ENCODE results near the gene MEIS2. TPM values are rescaled to one million over a fixed set of nuclear protein-coding genes. Genes with fewer than 3 reads are reported as not detected.

The MEIS2 gene
- total and polyA plus RNA-seq, 2 experiments from 2014 or later, result 0.27 TPM; not detected in 1

DNA sequence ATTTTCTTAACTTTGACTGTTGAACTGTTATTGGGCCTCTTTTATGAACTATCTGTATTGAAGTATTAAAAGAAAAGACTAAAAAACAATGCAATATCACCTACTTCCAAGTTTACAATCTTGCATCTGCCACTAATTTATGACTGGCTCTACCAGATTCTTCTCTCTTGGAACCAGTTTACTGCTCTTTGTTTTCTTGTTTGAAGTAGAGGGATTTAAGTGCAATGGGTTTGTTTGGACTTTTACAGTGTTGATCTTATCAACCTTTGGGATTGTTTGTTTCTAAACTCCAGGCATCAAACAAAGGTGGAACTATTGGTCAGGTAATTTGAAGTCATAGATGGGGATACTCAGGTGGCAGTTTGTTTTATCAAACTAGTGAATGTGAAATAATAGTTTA is 43.0 kb upstream of the MEIS2 start (continued):
- TF ChIP-seq, protein P1, sequence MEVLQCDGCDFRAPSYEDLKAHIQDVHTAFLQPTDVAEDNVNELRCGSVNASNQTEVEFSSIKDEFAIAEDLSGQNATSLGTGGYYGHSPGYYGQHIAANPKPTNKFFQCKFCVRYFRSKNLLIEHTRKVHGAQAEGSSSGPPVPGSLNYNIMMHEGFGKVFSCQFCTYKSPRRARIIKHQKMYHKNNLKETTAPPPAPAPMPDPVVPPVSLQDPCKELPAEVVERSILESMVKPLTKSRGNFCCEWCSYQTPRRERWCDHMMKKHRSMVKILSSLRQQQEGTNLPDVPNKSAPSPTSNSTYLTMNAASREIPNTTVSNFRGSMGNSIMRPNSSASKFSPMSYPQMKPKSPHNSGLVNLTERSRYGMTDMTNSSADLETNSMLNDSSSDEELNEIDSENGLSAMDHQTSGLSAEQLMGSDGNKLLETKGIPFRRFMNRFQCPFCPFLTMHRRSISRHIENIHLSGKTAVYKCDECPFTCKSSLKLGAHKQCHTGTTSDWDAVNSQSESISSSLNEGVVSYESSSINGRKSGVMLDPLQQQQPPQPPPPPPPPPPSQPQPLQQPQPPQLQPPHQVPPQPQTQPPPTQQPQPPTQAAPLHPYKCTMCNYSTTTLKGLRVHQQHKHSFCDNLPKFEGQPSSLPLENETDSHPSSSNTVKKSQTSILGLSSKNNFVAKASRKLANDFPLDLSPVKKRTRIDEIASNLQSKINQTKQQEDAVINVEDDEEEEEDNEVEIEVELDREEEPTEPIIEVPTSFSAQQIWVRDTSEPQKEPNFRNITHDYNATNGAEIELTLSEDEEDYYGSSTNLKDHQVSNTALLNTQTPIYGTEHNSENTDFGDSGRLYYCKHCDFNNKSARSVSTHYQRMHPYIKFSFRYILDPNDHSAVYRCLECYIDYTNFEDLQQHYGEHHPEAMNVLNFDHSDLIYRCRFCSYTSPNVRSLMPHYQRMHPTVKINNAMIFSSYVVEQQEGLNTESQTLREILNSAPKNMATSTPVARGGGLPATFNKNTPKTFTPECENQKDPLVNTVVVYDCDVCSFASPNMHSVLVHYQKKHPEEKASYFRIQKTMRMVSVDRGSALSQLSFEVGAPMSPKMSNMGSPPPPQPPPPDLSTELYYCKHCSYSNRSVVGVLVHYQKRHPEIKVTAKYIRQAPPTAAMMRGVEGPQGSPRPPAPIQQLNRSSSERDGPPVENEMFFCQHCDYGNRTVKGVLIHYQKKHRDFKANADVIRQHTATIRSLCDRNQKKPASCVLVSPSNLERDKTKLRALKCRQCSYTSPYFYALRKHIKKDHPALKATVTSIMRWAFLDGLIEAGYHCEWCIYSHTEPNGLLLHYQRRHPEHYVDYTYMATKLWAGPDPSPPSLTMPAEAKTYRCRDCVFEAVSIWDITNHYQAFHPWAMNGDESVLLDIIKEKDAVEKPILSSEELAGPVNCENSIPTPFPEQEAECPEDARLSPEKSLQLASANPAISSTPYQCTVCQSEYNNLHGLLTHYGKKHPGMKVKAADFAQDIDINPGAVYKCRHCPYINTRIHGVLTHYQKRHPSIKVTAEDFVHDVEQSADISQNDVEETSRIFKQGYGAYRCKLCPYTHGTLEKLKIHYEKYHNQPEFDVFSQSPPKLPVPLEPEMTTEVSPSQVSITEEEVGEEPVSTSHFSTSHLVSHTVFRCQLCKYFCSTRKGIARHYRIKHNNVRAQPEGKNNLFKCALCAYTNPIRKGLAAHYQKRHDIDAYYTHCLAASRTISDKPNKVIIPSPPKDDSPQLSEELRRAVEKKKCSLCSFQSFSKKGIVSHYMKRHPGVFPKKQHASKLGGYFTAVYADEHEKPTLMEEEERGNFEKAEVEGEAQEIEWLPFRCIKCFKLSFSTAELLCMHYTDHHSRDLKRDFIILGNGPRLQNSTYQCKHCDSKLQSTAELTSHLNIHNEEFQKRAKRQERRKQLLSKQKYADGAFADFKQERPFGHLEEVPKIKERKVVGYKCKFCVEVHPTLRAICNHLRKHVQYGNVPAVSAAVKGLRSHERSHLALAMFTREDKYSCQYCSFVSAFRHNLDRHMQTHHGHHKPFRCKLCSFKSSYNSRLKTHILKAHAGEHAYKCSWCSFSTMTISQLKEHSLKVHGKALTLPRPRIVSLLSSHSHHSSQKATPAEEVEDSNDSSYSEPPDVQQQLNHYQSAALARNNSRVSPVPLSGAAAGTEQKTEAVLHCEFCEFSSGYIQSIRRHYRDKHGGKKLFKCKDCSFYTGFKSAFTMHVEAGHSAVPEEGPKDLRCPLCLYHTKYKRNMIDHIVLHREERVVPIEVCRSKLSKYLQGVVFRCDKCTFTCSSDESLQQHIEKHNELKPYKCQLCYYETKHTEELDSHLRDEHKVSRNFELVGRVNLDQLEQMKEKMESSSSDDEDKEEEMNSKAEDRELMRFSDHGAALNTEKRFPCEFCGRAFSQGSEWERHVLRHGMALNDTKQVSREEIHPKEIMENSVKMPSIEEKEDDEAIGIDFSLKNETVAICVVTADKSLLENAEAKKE (CRISPR knock-in tag; IDR thresholded peaks at IDR 0.05), result no peak
- TF ChIP-seq NANOG (IDR thresholded peaks at IDR 0.05; ENCODE audit: borderline replicate concordance), result no peak
- no peak for TF ChIP-seq CREB1 (CRISPR knock-in tag; IDR thresholded peaks at IDR 0.05; ENCODE audit: low read depth)

GRCh38 chr15:37142371-37142770 is 42.0 kb upstream of the MEIS2 start:
- no peaks in the 10 kb centered on the region for H3K9me3 Mint-ChIP-seq
- H3K27me3 Mint-ChIP-seq (ENCODE audit: insufficient read depth, low read depth, poor library complexity), result no peaks in the 10 kb centered on the region
- DNase-seq (ENCODE audit: low spot score) (no peak), ATAC-seq (no peak)
- Histone ChIP-seq H3K4me1 (ENCODE audit: insufficient read depth) (no peaks in the 10 kb centered on the region), H2AFZ (no peak overlapping the region), H3K27ac (ENCODE audit: low read depth) (no peak overlapping the region), H3K79me2 (replicated peaks; ENCODE audit: insufficient read depth) (no peaks in the 10 kb centered on the region), H3K4me3 (no peak overlapping the region), H3K9me2 (ENCODE audit: insufficient read depth) (no peaks in the 10 kb centered on the region), H4K20me1 (replicated peaks; ENCODE audit: insufficient read depth) (no peaks in the 10 kb centered on the region), H3K36me3 (ENCODE audit: insufficient read depth) (no peaks in the 10 kb centered on the region), H3F3A (replicated peaks; ENCODE audit: low read depth) (no peaks in the 10 kb centered on the region), H3K27me3 (ENCODE audit: insufficient read depth) (no peaks in the 10 kb centered on the region), H3K4me2 (no peak overlapping the region)
- no peak overlapping the region for H3K4me3 Mint-ChIP-seq
- no peaks in the 10 kb centered on the region for H3K36me3 Mint-ChIP-seq (ENCODE audit: low read depth)
- H3K4me1 Mint-ChIP-seq, result peaks cover 3% of the 10 kb centered on the region
- H3K27ac Mint-ChIP-seq, result no peak overlapping the region
- TF ChIP-seq POLR2AphosphoS5 (IDR thresholded peaks at IDR 0.05; ENCODE audit: low read depth) (no peak), ZNF114 (CRISPR knock-in tag; IDR thresholded peaks at IDR 0.05) (no peak), EZH2phosphoT487 (IDR thresholded peaks at IDR 0.05; ENCODE audit: unreplicated experiment) (no peak), ZNF331 (CRISPR knock-in tag; IDR thresholded peaks at IDR 0.05; ENCODE audit: low read depth) (no peak), NANOG (IDR thresholded peaks at IDR 0.05; ENCODE audit: borderline replicate concordance) (no peak), CTCF (conservative IDR thresholded peaks at IDR 0.05; ENCODE audit: low read depth in 2 of 2) (no peak), JUNB (IDR thresholded peaks at IDR 0.05; ENCODE audit: unreplicated experiment) (no peak)
- TF ChIP-seq, protein P2, sequence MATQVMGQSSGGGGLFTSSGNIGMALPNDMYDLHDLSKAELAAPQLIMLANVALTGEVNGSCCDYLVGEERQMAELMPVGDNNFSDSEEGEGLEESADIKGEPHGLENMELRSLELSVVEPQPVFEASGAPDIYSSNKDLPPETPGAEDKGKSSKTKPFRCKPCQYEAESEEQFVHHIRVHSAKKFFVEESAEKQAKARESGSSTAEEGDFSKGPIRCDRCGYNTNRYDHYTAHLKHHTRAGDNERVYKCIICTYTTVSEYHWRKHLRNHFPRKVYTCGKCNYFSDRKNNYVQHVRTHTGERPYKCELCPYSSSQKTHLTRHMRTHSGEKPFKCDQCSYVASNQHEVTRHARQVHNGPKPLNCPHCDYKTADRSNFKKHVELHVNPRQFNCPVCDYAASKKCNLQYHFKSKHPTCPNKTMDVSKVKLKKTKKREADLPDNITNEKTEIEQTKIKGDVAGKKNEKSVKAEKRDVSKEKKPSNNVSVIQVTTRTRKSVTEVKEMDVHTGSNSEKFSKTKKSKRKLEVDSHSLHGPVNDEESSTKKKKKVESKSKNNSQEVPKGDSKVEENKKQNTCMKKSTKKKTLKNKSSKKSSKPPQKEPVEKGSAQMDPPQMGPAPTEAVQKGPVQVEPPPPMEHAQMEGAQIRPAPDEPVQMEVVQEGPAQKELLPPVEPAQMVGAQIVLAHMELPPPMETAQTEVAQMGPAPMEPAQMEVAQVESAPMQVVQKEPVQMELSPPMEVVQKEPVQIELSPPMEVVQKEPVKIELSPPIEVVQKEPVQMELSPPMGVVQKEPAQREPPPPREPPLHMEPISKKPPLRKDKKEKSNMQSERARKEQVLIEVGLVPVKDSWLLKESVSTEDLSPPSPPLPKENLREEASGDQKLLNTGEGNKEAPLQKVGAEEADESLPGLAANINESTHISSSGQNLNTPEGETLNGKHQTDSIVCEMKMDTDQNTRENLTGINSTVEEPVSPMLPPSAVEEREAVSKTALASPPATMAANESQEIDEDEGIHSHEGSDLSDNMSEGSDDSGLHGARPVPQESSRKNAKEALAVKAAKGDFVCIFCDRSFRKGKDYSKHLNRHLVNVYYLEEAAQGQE (IDR thresholded peaks at IDR 0.05; ENCODE audit: unreplicated experiment), result no peak
